ENCODE results near the gene IGHMBP2. TPM values are rescaled to one million over a fixed set of nuclear protein-coding genes. Genes with fewer than 3 reads are reported as not detected.
"Not testable (repeated sequence)": the region's sequence is repeated elsewhere in the genome, so short reads cannot be mapped to it uniquely, and the experiment has no call there.

IGHMBP2 gene
- 10 to 100 TPM; 12.3 to 15.7 (median 12.4) TPM for polyA plus RNA-seq (ENCODE audit: insufficient read length in 3 of 3)

- peak in 2 of 3 donors; percentile 61 to 68 for DNase-seq (ENCODE audit: low read depth in 3 of 3, low spot score in 2 of 3)
These were observed at the start of gene IGHMBP2, which contains the start of gene MRPL21 for GRCh38 chr11:68903288-68904247. Gene IGHMBP2, plus strand, starts transcription at chr11:68903891. Its CDS starts 62 bp downstream, at chr11:68903953. Gene MRPL21, minus strand, starts transcription at chr11:68903832. Its CDS starts 22 bp downstream, at chr11:68903810.

GRCh38 chr11:68854273-68854958, 49.3 kb upstream of the IGHMBP2 start:
- no peak for DNase-seq (ENCODE audit: low read depth in 3 of 3, low spot score in 2 of 3)

- no peak for DNase-seq (ENCODE audit: low read depth in 3 of 3, low spot score in 2 of 3)
These were observed 48.3 kb upstream of the IGHMBP2 start for GRCh38 chr11:68855205-68855981.

- DNase-seq (ENCODE audit: low read depth in 3 of 3, low spot score in 2 of 3) = not testable (repeated sequence)
These were observed 47.2 kb upstream of the IGHMBP2 start for GRCh38 chr11:68856425-68857030.

GRCh38 chr11:68857037-68857586, 46.6 kb upstream of the IGHMBP2 start:
- DNase-seq (ENCODE audit: low read depth in 3 of 3, low spot score in 2 of 3) = no peak

- DNase-seq (ENCODE audit: low read depth in 3 of 3, low spot score in 2 of 3) = no peak
These were observed 44.6 kb upstream of the IGHMBP2 start for GRCh38 chr11:68859123-68859522.

- no peak for DNase-seq (ENCODE audit: low read depth in 3 of 3, low spot score in 2 of 3)
These were observed 41.3 kb upstream of the IGHMBP2 start for GRCh38 chr11:68862421-68862820.

GRCh38 chr11:68863553-68864265, 40.0 kb upstream of the IGHMBP2 start:
- no peak for DNase-seq (ENCODE audit: low read depth in 3 of 3, low spot score in 2 of 3)

GRCh38 chr11:68865241-68865640, 38.5 kb upstream of the IGHMBP2 start:
- DNase-seq (ENCODE audit: low read depth in 3 of 3, low spot score in 2 of 3) = no peak

GRCh38 chr11:68867066-68867465, 36.6 kb upstream of the IGHMBP2 start:
- no peak for DNase-seq (ENCODE audit: low read depth in 3 of 3, low spot score in 2 of 3)

GRCh38 chr11:68868221-68868835, 35.4 kb upstream of the IGHMBP2 start:
- DNase-seq (ENCODE audit: low read depth in 3 of 3, low spot score in 2 of 3) = no peak

- no peak for DNase-seq (ENCODE audit: low read depth in 3 of 3, low spot score in 2 of 3)
These were observed 33.2 kb upstream of the IGHMBP2 start for GRCh38 chr11:68870470-68870869.

- DNase-seq (ENCODE audit: low read depth in 3 of 3, low spot score in 2 of 3) = no peak
These were observed 31.3 kb upstream of the IGHMBP2 start for GRCh38 chr11:68872216-68873003.

GRCh38 chr11:68878022-68878421, 25.7 kb upstream of the IGHMBP2 start:
- DNase-seq (ENCODE audit: low read depth in 3 of 3, low spot score in 2 of 3) = no peak

- DNase-seq (ENCODE audit: low read depth in 3 of 3, low spot score in 2 of 3) = no peak
These were observed 22.8 kb upstream of the IGHMBP2 start for GRCh38 chr11:68880851-68881250.

- no peak for DNase-seq (ENCODE audit: low read depth in 3 of 3, low spot score in 2 of 3)
These were observed 22.4 kb upstream of the IGHMBP2 start for GRCh38 chr11:68881320-68881719.

GRCh38 chr11:68882391-68882790, 21.3 kb upstream of the IGHMBP2 start:
- DNase-seq (ENCODE audit: low read depth in 3 of 3, low spot score in 2 of 3) = no peak

GRCh38 chr11:68884827-68885226, 18.9 kb upstream of the IGHMBP2 start:
- not testable (repeated sequence) for DNase-seq (ENCODE audit: low read depth in 3 of 3, low spot score in 2 of 3)
